ENCODE measurements around the gene PDE8A.

Gene PDE8A

GRCh38 chr15:84962955-84963354 lies 18.7 kb upstream of the PDE8A start:
- peaks cover 17% of the 10 kb centered on the region for H3K4me1 Mint-ChIP-seq

GRCh38 chr15:84967380-84967779 lies 14.3 kb upstream of the PDE8A start:
- Mint-ChIP-seq H3K4me3 (no peak overlapping the region), H3K9me3 (peaks cover 12% of the 10 kb centered on the region), H3K4me1 (peaks cover 16% of the 10 kb centered on the region), H3K27me3 (ENCODE audit: low read depth) (peaks cover 4% of the 10 kb centered on the region), H3K36me3 (ENCODE audit: low read depth) (no peaks in the 10 kb centered on the region), H3K27ac (no peak overlapping the region)
- no peak for TF ChIP-seq CTCF (IDR thresholded peaks at IDR 0.05; ENCODE audit: unreplicated experiment in 3 of 3)

More at GRCh38 chr15:84962955-84963354, 18.7 kb upstream of the PDE8A start:
- no peak for TF ChIP-seq CTCF (IDR thresholded peaks at IDR 0.05; ENCODE audit: unreplicated experiment in 3 of 3)
- Mint-ChIP-seq H3K36me3 (ENCODE audit: low read depth) (no peaks in the 10 kb centered on the region), H3K4me3 (no peak overlapping the region), H3K27me3 (ENCODE audit: low read depth) (peaks cover under 1% of the 10 kb centered on the region), H3K27ac (peak overlapping the region in 1 of 3 experiments; percentile 19), H3K9me3 (peaks cover 16% of the 10 kb centered on the region)

- TF ChIP-seq CTCF (IDR thresholded peaks at IDR 0.05; ENCODE audit: unreplicated experiment in 3 of 3), result no peak
- peaks cover 7% of the 10 kb centered on the region for H3K4me1 Mint-ChIP-seq
- no peak overlapping the region for H3K27ac Mint-ChIP-seq
- H3K27me3 Mint-ChIP-seq (ENCODE audit: low read depth), result peaks cover 4% of the 10 kb centered on the region
- H3K9me3 Mint-ChIP-seq, result peaks cover 12% of the 10 kb centered on the region
- no peak overlapping the region for H3K4me3 Mint-ChIP-seq
- no peaks in the 10 kb centered on the region for H3K36me3 Mint-ChIP-seq (ENCODE audit: low read depth)
Observed at GRCh38 chr15:84968301-84968700, 13.4 kb upstream of the PDE8A start.

- Mint-ChIP-seq H3K27ac (no peak overlapping the region), H3K4me3 (no peak overlapping the region)
Observed at GRCh38 chr15:84969257-84969656, 12.4 kb upstream of the PDE8A start.

GRCh38 chr15:84970843-84971242 lies 10.8 kb upstream of the PDE8A start:
- H3K9me3 Mint-ChIP-seq, result peaks cover 5% of the 10 kb centered on the region
- peaks cover 7% of the 10 kb centered on the region for H3K4me1 Mint-ChIP-seq
- H3K27ac Mint-ChIP-seq, result no peak overlapping the region
- no peak for TF ChIP-seq CTCF (IDR thresholded peaks at IDR 0.05; ENCODE audit: unreplicated experiment in 3 of 3)
- H3K36me3 Mint-ChIP-seq (ENCODE audit: low read depth), result no peaks in the 10 kb centered on the region
- H3K27me3 Mint-ChIP-seq (ENCODE audit: low read depth), result peaks cover 9% of the 10 kb centered on the region
- no peak overlapping the region for H3K4me3 Mint-ChIP-seq

More at GRCh38 chr15:84969257-84969656, 12.4 kb upstream of the PDE8A start:
- peaks cover 12% of the 10 kb centered on the region for H3K9me3 Mint-ChIP-seq
- H3K27me3 Mint-ChIP-seq (ENCODE audit: low read depth), result peaks cover 4% of the 10 kb centered on the region
- no peaks in the 10 kb centered on the region for H3K36me3 Mint-ChIP-seq (ENCODE audit: low read depth)
- no peak for TF ChIP-seq CTCF (IDR thresholded peaks at IDR 0.05; ENCODE audit: unreplicated experiment in 3 of 3)
- peaks cover 7% of the 10 kb centered on the region for H3K4me1 Mint-ChIP-seq
